ENCODE results near the gene PTH1R.

The PTH1R gene

GRCh38 chr3:46877406-46878125, at the start of gene PTH1R:
Gene PTH1R (plus strand): TSS chr3:46877721. CDS start chr3:46883560, 5,839 bp downstream.
- no peak for DNase-seq

- DNase-seq = peak; percentile 44
Observed at GRCh38 chr3:46829699-46830208, 47.8 kb upstream of the PTH1R start.

GRCh38 chr3:46830801-46831200, 46.7 kb upstream of the PTH1R start:
- no peak for DNase-seq

GRCh38 chr3:46831316-46831715, 46.2 kb upstream of the PTH1R start:
- no peak for DNase-seq

- no peak for DNase-seq
Observed at GRCh38 chr3:46831841-46832240, 45.7 kb upstream of the PTH1R start.

- no peak for DNase-seq
Observed at GRCh38 chr3:46833346-46834300, 43.9 kb upstream of the PTH1R start.

- no peak for DNase-seq
Observed at GRCh38 chr3:46835054-46835453, 42.5 kb upstream of the PTH1R start.

GRCh38 chr3:46835491-46835890, 42.0 kb upstream of the PTH1R start:
- no peak for DNase-seq

GRCh38 chr3:46838301-46838700, 39.2 kb upstream of the PTH1R start:
- DNase-seq = no peak

- DNase-seq = no peak
Observed at GRCh38 chr3:46840491-46840890, 37.0 kb upstream of the PTH1R start.

- no peak for DNase-seq
Observed at GRCh38 chr3:46843508-46843907, 34.0 kb upstream of the PTH1R start.

GRCh38 chr3:46844397-46844796, 33.1 kb upstream of the PTH1R start:
- no peak for DNase-seq

- DNase-seq = no peak
Observed at GRCh38 chr3:46844881-46845312, 32.6 kb upstream of the PTH1R start.

- DNase-seq = no peak
Observed at GRCh38 chr3:46845397-46845859, 32.1 kb upstream of the PTH1R start.

GRCh38 chr3:46845860-46846623, 31.5 kb upstream of the PTH1R start:
- DNase-seq = peak; percentile 77

- DNase-seq = no peak
Observed at GRCh38 chr3:46846624-46847542, 30.6 kb upstream of the PTH1R start.

GRCh38 chr3:46847744-46848143, 29.8 kb upstream of the PTH1R start:
- DNase-seq = no peak

GRCh38 chr3:46848271-46849044, 29.1 kb upstream of the PTH1R start:
- DNase-seq = peak; percentile 40

- no peak for DNase-seq
Observed at GRCh38 chr3:46849045-46849631, 28.4 kb upstream of the PTH1R start.

GRCh38 chr3:46849686-46850467, 27.6 kb upstream of the PTH1R start:
- no peak for DNase-seq

All from stimulated activated CD4-positive, alpha-beta T cell treated with anti-CD3 and anti-CD28 coated beads, Interleukin-4, amount 100 ng/mL, for 1 hour (primary cell).